HG03575 (cell line): ENCODE results near the gene RAB43.

ENCODE experiments used
- ATAC-seq: cut with Tn5 transposase; IDR thresholded peaks from one replicate; pipeline ENCODE4 v1.9.1; 2021; ENCODE audit not compliant: unreplicated experiment, insufficient number of reproducible peaks, low FRiP score; ENCODE audit errors: extremely low read depth

RAB43 gene

DNA sequence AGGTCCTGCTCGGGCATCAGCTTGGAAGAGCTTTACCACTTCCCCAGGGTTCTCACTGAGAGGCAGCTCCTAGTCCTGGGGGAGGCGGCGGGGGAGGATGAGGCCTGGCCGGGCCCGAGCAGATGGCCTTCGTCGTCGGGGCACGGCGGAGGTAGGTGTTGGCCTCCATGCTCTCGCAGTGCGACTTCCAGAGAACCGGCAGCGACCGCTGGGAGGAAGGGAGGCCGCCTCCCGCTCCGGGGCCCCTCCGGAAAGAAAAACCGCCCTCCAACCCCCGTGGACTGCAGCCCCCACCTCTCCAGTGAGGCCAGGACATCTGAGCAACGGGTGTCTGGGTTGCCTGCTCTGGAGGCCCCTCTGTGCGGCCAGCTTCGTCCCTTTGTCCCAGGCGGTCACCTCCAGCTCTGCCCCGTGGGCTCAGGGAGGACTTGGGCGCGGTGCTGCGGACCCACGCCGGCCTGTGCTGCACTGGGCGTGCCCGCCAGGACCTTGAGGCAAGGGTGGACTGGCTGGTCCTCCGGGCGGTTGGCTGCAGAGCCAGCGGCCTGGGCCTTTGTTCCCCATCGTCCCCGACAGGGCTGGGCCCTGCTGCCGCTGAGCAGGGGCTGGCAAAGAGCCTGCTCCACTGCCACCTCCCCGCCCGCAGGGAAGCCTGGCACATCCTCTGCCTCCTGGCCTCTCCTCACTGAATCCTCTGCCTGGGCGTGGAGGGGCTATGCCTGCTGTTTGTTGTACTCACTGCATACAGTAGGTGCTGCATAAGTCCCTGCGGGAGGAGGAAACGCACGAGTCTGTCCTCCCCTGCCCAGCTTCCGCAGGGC is 74.7 kb downstream of the RAB43 start:
- no peak for ATAC-seq

DNA sequence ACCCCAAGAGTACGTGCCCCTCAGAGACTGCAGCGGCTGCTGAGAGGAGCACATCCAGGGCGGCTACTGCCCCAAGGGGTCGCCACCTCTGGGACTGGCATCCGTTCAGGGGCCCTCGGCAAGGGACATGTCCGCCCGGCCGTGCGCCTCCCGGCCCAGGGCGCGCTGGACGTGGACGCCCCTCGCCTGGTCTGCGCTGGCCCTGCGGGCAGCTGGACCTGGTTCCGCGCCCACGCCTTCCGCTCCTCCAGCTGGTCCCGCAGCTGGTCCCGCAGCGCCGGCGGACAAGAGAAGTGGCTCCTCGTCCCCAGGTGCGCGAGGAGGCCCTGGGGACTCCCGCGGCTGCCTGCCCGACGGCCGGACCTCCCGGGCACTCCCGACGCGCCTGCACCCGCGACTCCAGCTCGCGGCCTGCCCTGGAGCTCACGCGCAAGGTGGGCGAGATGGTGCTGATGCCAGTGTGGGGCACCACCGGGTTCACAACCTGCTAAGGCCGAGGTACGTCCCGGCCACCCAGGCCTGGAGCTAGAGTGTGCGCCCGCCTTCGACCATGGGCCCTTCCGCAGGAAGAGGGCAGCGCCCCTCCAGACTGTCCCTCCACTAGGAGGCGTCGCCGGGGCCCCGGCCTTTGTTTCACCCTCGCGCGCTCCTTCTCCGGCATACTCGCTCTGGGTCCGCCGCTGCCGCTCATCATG is 75.4 kb downstream of the RAB43 start:
- no peak for ATAC-seq

DNA sequence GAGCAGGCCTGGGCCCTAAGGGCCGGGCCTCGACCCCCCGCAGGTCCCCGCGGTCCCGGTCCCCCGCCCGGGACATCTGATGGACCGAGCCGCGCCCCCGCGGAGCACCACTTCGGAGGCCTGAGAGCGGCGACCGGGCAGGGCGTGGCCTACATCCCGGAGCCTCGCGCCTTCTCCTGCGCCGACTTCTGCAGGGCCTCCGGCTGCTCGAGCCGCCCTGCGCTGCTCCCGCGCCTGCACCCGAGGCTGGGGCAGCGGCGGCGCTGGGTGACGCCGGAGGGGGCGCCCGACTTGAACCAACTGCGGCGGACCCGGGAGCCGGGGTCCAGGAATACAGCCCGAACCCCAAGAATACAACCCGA is 75.9 kb downstream of the RAB43 start:
- ATAC-seq: no peak

DNA sequence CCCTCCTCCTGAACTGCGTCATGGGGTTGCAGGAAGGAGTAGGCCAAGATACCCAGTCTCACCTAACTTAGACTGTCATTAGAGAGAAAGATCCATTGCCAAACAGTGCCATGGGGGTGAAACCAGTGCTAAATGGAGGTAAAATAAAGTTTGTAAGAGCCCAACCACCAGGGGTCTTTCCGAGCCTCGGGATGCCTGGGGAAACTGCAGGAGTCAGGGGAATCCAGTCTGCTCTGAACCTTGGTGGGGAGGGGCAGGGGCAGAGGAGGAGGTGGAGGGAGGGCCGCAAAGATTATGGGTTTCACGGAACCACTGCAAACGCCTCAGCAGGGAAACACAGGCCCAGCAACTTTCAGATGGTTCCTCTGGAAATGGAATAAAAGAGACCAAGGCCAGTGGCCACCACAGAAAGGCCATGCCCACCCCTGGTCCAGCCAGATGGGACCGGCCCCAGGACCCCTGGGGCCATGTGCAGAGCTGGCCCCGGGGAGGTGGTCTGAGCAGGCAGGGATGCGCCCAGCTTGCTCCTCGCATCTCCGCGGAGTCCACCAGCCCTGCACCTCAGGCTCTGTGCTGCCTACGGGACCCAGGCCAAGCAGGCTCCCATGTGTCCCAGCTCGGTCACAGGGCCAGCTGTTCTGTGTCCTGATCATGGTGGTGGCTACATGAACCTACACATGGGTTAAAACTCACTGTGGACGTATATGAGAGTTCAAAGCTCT is 80.9 kb downstream of the RAB43 start:
- no peak for ATAC-seq

DNA sequence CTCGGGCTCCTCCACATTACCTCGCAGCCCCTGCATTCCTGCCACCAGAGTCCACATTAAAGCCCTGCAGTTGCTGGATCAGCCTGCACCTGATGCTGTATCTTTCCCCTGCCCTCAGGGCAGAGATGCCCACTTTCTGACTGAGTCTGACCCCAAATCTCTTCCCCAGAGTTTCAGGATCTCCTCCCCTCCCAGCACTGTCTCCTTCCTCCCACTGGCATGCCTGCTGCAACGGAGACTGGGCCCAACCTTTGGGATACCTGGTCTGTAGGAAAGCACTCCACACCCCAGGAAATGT is 81.6 kb downstream of the RAB43 start:
- ATAC-seq: no peak

DNA sequence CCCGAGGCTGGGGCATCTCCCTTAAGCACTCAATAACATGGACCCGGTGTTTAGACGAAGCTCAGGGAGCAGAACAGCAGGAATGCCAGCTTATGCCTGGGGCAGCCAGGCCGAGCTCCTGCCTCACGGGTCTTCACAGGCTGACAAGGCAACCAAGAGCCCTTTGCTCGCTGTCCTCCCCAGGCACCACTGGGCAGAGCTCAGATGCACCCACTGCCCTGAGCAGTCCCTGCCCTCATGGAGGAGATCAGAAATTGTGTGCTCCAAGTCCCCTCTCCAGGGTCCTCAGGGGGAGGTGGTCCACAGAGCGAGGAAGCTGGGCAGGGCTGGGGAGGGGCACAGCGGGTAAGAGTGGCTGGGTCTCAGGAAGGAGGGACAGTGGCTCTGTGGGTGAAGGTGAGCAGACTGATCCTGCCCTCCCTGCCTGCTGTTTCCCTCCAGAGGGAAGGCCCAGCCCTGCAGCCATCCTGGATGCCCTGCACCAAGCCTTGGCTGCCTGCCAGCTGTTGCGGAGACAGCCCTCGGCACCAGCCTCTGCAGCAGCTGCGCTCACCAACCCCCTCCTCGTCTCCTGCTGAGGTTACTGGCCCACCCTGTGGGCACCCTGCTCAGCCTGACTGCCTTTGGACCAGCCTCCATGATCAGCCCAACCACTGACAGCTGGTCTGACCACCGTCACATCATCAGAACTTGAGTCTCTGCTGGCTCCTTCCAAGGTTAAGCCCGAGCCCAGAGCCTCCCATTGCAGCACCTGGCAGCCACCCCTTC is 82.1 kb downstream of the RAB43 start:
- no peak for ATAC-seq

DNA sequence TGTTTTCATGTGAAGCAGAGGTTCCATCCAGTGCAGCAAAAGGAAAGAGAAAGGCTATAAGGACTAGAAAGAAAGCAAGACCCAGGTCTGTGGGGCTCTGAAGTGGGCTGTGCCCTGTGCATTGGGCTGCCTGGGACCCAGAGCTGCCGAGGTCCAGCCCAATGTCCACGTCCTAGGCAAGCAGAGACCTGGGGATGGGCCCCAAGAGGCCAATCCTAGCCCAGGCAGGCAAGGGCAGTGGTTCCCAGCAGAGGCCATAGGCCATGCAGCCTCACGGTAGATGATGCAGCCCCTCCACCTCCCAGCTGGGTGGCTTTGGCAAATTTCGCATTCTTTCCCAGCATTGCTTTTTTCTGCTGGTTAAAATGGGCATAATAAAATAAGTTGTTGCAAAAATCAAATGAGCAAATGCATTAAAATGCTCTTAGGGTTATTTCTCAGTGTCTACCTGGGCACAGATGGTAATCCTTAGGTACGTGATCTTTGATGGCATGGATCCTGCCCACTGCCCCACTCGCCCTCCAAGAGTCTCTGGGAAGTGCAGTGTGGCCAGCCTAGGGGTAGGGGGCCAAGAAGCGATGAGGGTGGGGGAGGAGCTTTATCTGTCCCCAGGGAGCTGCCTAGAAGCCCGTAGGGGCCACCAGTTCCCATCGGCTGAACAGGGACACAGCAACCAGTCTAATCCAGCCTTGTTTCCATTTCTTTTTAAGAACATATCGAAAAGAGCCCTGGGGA is 83.3 kb downstream of the RAB43 start:
- no peak for ATAC-seq
